GM23338 (cell line): Measurements from ENCODE around the gene PRKCQ. TPM values are rescaled to one million over a fixed set of nuclear protein-coding genes. Genes with fewer than 3 reads are reported as not detected.

ENCODE experiments used
- ATAC-seq: fragments of 200-7000 bp; cut with Tn5 transposase; 3 replicates; pipeline ENCODE4 v1.9.1; 2020
- DNase-seq: peaks from one replicate; pipeline ENCODE4 v3.0.0-alpha.2; 2015; ENCODE audit warnings: low spot score
- H2AFZ ChIP-seq: fragments of 200-600 bp; sonication (generic); 2 replicates; pipeline ENCODE4 v1.8.0; 2016; ENCODE audit warnings: antibody characterized with exemption, mild to moderate bottlenecking, moderate library complexity
- H3F3A ChIP-seq: fragments of 200-600 bp; sonication (generic); replicated peaks from 2 replicates; pipeline ENCODE4 v1.8.0; 2017; ENCODE audit warnings: antibody characterized with exemption, mixed run types, low read depth
- H3K27ac ChIP-seq: fragments of 200-600 bp; sonication (generic); 2 replicates; pipeline ENCODE4 v1.6.1; 2016; ENCODE audit warnings: low read depth
- H3K27me3 ChIP-seq: fragments of 200-600 bp; sonication (generic); 2 replicates; pipeline ENCODE4 v1.8.0; 2016; ENCODE audit warnings: mild to moderate bottlenecking, mixed run types, moderate library complexity; ENCODE audit not compliant: insufficient read depth
- H3K36me3 ChIP-seq: fragments of 200-600 bp; sonication (generic); 2 replicates; pipeline ENCODE4 v1.8.0; 2016; ENCODE audit warnings: mild to moderate bottlenecking; ENCODE audit not compliant: insufficient read depth
- H3K4me1 ChIP-seq: fragments of 200-600 bp; sonication (generic); 2 replicates; pipeline ENCODE4 v1.8.0; 2016; ENCODE audit warnings: mild to moderate bottlenecking, moderate library complexity; ENCODE audit not compliant: insufficient read depth
- H3K4me2 ChIP-seq: fragments of 200-600 bp; sonication (generic); 2 replicates; pipeline ENCODE4 v1.7.1; 2017; ENCODE audit warnings: mixed run types
- H3K4me3 ChIP-seq: fragments of 200-600 bp; sonication (generic); 2 replicates; pipeline ENCODE4 v1.6.1; 2016; ENCODE audit warnings: mixed run types
- H3K79me2 ChIP-seq: fragments of 200-600 bp; sonication (generic); replicated peaks from 2 replicates; pipeline ENCODE4 v1.8.0; 2017; ENCODE audit warnings: mild to moderate bottlenecking; ENCODE audit not compliant: insufficient read depth
- H3K9me2 ChIP-seq: fragments of 200-600 bp; sonication (generic); 2 replicates; pipeline ENCODE4 v1.8.0; 2017; ENCODE audit not compliant: insufficient read depth
- H4K20me1 ChIP-seq: fragments of 200-600 bp; sonication (generic); replicated peaks from 2 replicates; pipeline ENCODE4 v1.8.0; 2017; ENCODE audit warnings: mild to moderate bottlenecking; ENCODE audit not compliant: insufficient read depth
- H3K27ac Mint-ChIP-seq: 2 replicates; pipeline ENCODE4 v1.8.0; 2020; ENCODE audit warnings: inconsistent platforms, mild to moderate bottlenecking, moderate library complexity, mixed read lengths
- H3K27me3 Mint-ChIP-seq: 3 replicates; pipeline ENCODE4 v1.8.0; 2022; ENCODE audit warnings: low read depth, mild to moderate bottlenecking, moderate library complexity, mixed read lengths, inconsistent platforms; ENCODE audit not compliant: insufficient read depth, poor library complexity
- H3K36me3 Mint-ChIP-seq: 3 replicates; pipeline ENCODE4 v1.8.0; 2021; ENCODE audit warnings: low read depth, mild to moderate bottlenecking, inconsistent platforms, moderate library complexity, mixed read lengths
- H3K4me1 Mint-ChIP-seq: 3 replicates; pipeline ENCODE4 v1.8.0; 2020; ENCODE audit warnings: mild to moderate bottlenecking, inconsistent platforms, mixed read lengths
- H3K4me3 Mint-ChIP-seq: 3 replicates; pipeline ENCODE4 v1.8.0; 2021; ENCODE audit warnings: moderate library complexity, mild to moderate bottlenecking, inconsistent platforms, mixed read lengths
- H3K9me3 Mint-ChIP-seq: 3 replicates; pipeline ENCODE4 v1.8.0; 2020; ENCODE audit warnings: moderate library complexity, mild to moderate bottlenecking, inconsistent platforms, mixed read lengths
- CREB1 ChIP-seq: fragments of 250-450 bp; sonication (Bioruptor Pico); IDR thresholded peaks from 2 replicates; pipeline ENCODE4 v1.5.0; 2020; ENCODE audit warnings: low read depth, mild to moderate bottlenecking, moderate library complexity
- EZH2 ChIP-seq: fragments of 200-600 bp; sonication (generic); IDR thresholded peaks from one replicate; pipeline ENCODE4 v1.8.0; 2017; ENCODE audit warnings: antibody characterized with exemption, mild to moderate bottlenecking, low read depth; ENCODE audit not compliant: unreplicated experiment
- EZH2phosphoT487 ChIP-seq: fragments of 200-600 bp; sonication (generic); IDR thresholded peaks from one replicate; pipeline ENCODE4 v1.8.1; 2018; ENCODE audit warnings: antibody characterized with exemption; ENCODE audit not compliant: unreplicated experiment
- JUNB ChIP-seq: IDR thresholded peaks from one replicate; pipeline ENCODE4 v1.6.1; 2016; ENCODE audit warnings: antibody characterized with exemption; ENCODE audit not compliant: unreplicated experiment
- ZNF114 ChIP-seq: fragments of 250-450 bp; sonication (Bioruptor Pico); IDR thresholded peaks from 2 replicates; pipeline ENCODE4 v1.5.0; 2020; ENCODE audit warnings: mild to moderate bottlenecking, moderate library complexity
- polyA plus RNA-seq: library from polyadenylated mRNA; unstranded; fragments of >200 nt; fragmentation: Nextera tagmentation; extraction: Ambion mirVana; gene quantifications from 2 replicates; pipeline ENCODE4 v1.2.1, GENCODE V29; 2016
- total RNA-seq: library from RNA; depleted of rRNA; stranded (reverse); fragments of >200 nt; shearing (Covaris generic); gene quantifications from 2 replicates; pipeline ENCODE4 v1.2.3, GENCODE V29; 2014
- TF ChIP-seq, protein P1 (sequence below): fragments of 250-450 bp; sonication (Bioruptor Pico); IDR thresholded peaks from 2 replicates; pipeline ENCODE4 v1.5.0; 2020; ENCODE audit warnings: mild to moderate bottlenecking, moderate library complexity

Gene PRKCQ
- total and polyA plus RNA-seq, 2 experiments from 2014 or later, result 12.6 to 28.5 TPM

DNA sequence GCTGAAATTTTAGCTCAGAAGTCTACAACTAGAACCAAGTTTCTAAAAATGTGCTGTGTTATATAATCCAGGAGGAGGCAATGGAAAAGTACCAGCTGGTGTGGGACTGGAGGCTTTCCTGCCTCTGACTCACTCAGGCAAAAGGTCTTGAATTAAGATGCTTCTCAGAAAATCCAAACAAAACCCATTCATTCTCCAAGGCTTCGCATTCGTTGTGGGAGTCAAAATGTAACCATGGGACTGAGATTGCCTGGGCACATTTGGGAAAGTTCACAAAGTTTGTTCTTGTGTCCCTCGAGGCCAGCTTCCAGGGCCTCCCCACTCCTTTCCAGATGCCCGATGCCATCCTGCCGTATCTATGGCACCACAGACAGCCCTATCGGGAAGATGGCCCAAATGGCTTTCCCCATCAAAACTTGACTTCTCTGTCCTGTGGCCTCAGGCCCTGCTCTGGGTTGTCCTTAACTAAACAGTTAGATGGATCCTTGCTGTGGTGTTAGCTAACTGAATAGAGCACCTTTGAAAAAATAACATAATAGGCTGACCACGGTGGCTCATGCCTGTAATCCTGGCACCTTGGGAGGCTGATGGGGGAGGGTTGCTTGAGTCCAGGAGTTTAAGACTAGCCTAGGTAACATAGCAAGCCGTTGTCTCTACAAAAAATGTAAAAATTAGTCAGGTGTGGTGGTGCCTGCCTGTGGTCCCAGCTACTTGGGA is 196.8 kb downstream of the PRKCQ start (continued):
- TF ChIP-seq, protein P1, sequence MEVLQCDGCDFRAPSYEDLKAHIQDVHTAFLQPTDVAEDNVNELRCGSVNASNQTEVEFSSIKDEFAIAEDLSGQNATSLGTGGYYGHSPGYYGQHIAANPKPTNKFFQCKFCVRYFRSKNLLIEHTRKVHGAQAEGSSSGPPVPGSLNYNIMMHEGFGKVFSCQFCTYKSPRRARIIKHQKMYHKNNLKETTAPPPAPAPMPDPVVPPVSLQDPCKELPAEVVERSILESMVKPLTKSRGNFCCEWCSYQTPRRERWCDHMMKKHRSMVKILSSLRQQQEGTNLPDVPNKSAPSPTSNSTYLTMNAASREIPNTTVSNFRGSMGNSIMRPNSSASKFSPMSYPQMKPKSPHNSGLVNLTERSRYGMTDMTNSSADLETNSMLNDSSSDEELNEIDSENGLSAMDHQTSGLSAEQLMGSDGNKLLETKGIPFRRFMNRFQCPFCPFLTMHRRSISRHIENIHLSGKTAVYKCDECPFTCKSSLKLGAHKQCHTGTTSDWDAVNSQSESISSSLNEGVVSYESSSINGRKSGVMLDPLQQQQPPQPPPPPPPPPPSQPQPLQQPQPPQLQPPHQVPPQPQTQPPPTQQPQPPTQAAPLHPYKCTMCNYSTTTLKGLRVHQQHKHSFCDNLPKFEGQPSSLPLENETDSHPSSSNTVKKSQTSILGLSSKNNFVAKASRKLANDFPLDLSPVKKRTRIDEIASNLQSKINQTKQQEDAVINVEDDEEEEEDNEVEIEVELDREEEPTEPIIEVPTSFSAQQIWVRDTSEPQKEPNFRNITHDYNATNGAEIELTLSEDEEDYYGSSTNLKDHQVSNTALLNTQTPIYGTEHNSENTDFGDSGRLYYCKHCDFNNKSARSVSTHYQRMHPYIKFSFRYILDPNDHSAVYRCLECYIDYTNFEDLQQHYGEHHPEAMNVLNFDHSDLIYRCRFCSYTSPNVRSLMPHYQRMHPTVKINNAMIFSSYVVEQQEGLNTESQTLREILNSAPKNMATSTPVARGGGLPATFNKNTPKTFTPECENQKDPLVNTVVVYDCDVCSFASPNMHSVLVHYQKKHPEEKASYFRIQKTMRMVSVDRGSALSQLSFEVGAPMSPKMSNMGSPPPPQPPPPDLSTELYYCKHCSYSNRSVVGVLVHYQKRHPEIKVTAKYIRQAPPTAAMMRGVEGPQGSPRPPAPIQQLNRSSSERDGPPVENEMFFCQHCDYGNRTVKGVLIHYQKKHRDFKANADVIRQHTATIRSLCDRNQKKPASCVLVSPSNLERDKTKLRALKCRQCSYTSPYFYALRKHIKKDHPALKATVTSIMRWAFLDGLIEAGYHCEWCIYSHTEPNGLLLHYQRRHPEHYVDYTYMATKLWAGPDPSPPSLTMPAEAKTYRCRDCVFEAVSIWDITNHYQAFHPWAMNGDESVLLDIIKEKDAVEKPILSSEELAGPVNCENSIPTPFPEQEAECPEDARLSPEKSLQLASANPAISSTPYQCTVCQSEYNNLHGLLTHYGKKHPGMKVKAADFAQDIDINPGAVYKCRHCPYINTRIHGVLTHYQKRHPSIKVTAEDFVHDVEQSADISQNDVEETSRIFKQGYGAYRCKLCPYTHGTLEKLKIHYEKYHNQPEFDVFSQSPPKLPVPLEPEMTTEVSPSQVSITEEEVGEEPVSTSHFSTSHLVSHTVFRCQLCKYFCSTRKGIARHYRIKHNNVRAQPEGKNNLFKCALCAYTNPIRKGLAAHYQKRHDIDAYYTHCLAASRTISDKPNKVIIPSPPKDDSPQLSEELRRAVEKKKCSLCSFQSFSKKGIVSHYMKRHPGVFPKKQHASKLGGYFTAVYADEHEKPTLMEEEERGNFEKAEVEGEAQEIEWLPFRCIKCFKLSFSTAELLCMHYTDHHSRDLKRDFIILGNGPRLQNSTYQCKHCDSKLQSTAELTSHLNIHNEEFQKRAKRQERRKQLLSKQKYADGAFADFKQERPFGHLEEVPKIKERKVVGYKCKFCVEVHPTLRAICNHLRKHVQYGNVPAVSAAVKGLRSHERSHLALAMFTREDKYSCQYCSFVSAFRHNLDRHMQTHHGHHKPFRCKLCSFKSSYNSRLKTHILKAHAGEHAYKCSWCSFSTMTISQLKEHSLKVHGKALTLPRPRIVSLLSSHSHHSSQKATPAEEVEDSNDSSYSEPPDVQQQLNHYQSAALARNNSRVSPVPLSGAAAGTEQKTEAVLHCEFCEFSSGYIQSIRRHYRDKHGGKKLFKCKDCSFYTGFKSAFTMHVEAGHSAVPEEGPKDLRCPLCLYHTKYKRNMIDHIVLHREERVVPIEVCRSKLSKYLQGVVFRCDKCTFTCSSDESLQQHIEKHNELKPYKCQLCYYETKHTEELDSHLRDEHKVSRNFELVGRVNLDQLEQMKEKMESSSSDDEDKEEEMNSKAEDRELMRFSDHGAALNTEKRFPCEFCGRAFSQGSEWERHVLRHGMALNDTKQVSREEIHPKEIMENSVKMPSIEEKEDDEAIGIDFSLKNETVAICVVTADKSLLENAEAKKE (CRISPR knock-in tag), result no peak
- no peak for TF ChIP-seq JUNB

DNA sequence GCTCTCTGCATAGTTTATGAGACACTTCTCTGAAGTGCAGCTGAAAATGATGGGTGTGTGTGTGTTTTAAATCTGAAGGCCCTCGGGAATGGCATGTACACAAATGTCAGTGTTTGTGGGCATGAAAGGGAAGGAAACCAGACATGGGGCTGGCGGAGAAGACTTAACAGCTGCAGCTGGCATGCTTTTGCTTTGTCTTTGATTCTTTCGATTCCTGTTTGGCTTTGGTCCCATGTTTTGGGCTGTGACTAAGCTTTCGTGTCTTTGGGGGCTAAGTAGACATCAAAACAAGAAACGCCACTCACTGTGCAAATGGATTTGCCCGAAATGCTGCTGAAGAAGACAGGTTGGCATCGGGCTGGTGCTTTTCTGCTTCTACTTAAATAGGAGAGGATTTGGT is 198.0 kb downstream of the PRKCQ start:
- H3K36me3 Mint-ChIP-seq, result peaks cover 51% of the 10 kb centered on the region
- no peaks in the 10 kb centered on the region for H3K27me3 ChIP-seq
- no peaks in the 10 kb centered on the region for H4K20me1 ChIP-seq
- no peak overlapping the region for H3K27ac Mint-ChIP-seq
- peaks cover 4% of the 10 kb centered on the region; the same call in 1 of the 2 replicates for H3K36me3 ChIP-seq
- H2AFZ ChIP-seq, result no peak overlapping the region
- ATAC-seq, result no peak
- no peak overlapping the region for H3K4me2 ChIP-seq
- H3K4me3 ChIP-seq, result no peak overlapping the region
- H3K27ac ChIP-seq, result no peak overlapping the region
- no peak for DNase-seq
- 0 out of 2 replicates have a peak, but pooled peaks cover 3% of the 10 kb centered on the region for H3K9me2 ChIP-seq
- H3K4me1 Mint-ChIP-seq, result no peaks in the 10 kb centered on the region
- no peaks in the 10 kb centered on the region for H3F3A ChIP-seq
- no peaks in the 10 kb centered on the region for H3K4me1 ChIP-seq
- H3K9me3 Mint-ChIP-seq, result peaks cover 54% of the 10 kb centered on the region
- no peak overlapping the region for H3K4me3 Mint-ChIP-seq
- peaks cover 7% of the 10 kb centered on the region for H3K27me3 Mint-ChIP-seq
- H3K79me2 ChIP-seq, result no peaks in the 10 kb centered on the region
- no peak for TF ChIP-seq CREB1
- TF ChIP-seq, protein P1 (CRISPR knock-in tag), result no peak
- TF ChIP-seq EZH2, result no peak
- TF ChIP-seq ZNF114, result no peak
- no peak for TF ChIP-seq EZH2phosphoT487
